NCI-H146 treated with DMSO at 0.1 percent for 48 hours (cell line): ENCODE measurements around the gene PDGFC.

Experiments
- DNase-seq: peaks from one replicate; lab custom pipeline; 2025; ENCODE audit not compliant: unreplicated experiment; lab: John Stamatoyannopoulos, UW

Gene PDGFC

DNA sequence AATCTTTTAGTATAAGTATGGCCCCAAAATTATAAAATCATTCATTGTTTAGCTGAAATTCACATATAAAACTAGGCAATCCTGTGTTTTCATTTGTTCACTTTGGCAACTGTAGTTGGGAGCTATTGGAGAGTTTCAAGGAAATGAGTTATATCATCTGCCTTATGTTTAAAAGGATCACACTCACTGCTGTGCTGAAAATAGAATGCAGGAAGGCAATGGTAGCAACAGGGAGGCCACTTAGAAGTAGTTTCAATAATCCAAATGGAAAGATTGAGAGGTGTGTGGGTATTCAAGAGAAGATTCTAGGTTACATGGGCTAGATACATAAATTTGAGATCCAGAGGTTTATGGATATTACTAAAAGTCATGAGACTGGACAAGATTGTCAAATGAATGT lies 184.9 kb downstream of the PDGFC start:
- no peak for DNase-seq

DNA sequence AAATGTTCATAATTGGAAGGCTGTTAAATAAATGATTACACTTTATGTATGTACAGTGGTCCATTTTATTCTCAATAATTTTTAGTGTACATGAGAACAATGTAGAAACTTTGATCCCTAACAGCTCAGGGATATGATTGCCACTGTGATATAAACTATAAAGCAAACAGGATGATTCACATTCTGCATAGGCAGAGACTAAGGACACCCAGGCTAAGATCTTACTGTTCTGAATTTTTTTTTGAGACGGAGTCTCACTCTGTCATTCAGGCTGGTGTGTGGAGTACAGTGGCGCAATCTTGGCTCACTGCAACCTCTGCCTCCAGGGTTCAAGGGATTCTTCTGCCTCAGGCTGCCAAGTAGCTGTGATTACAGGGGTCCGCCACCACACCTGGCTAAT lies 186.6 kb downstream of the PDGFC start:
- no peak for DNase-seq

DNA sequence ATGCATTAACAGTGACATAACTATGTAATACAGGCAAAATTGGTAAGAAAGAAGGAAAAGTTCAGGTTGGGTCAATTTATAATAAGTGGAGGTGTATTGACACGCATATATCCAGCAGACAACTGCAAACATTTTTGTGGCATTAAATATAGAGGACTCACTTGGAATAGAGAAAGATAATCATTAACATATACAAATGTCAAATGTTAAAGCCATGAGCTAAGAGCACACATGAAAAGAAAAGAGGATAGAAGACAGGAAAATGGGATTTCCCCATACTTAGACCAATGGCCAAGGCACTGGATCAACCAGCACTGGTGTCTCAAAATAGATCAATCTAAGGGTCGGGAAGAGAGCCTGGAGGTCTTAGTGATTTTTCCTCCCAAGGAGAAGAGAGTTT lies 187.6 kb downstream of the PDGFC start:
- no peak for DNase-seq

DNA sequence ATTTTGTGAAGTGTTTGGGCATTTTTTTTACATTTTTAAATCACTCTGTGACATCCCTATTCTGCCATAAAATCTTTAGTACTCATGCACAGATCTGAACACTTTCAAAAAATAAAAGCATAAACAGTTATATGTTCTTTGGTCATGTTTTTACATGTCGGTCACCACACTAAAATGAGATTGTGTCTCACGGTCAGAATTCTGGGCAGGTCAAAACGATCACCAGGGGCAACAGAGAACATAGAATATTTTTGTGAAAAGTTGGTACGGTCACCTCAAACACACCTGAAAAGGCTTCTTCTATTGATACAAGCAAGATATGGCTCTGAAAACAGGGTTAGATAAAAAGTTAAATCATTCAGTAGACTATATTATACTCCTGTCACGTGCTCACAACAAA lies 189.1 kb downstream of the PDGFC start:
- DNase-seq = no peak

DNA sequence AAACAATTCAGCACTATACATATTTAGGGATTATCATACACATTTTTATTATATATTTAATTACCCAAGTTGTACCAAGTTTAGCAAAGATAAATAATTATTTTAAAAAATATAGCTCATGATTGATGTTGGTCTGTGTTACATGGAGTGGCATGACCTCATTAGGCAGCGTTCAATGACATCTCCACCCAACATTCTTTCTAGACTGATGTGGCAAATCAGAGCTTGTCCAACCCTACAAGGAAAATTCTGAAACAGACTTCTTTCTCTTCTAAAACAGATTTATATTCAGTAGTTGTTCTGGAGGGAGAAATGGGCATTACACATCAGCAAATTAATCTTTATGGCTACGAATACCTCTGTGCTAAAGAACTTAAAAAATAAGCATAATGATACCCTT lies 189.7 kb downstream of the PDGFC start:
- no peak for DNase-seq

DNA sequence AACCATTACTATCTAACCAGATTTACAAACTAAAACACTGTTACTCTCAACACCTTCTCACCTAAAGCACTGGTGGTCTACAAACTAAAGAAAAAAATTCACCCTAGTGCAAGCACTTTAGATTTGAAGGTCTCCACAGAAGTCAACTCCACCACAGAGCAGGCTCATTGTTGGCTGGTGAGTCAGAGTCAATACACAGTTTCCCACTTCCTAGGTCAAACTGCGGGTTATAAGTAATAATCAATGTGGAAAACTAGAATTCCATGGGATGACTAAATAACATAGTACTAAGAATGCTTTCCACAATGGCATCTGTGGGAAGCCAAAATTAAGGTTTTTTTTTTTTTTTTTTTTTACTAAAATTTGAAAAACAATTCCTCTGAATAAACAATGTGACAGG lies 191.8 kb downstream of the PDGFC start:
- DNase-seq = no peak

DNA sequence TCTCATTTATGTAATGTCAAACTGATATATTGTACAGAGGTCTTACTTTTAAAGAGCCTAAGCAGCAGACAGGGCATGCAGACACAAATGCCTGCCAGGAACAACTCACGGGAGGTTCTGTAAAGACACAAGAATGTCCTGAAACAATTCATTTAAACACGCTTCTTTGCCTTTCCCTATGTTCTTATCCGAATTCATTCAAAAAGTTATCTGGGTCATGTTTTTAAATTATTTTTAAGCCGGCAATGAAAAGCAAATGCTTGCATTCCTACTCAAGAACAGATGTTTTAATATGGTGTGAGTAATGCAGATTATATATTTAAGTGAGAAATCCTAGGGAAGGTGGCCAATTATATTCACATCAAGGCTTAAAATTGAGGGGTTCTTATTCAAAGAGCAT lies 192.6 kb downstream of the PDGFC start:
- DNase-seq = no peak

DNA sequence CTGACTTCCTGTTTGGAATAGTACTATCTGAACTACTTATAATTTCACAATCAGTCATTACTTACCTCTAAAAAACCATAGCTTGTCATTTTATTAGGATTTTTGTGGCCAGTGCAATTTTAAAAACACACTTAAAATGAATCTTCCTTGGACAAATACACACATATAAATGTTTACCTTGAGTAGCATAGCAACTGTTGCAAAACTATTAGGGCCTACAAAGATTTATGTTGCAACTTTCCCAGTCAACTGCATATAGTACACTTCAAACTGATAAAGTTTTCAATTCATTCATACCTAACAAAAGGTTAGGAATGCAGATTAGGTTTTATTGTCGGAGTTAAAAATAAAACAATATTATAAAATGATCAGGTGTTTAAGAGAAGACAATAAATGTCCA lies 193.0 kb downstream of the PDGFC start:
- DNase-seq = no peak

DNA sequence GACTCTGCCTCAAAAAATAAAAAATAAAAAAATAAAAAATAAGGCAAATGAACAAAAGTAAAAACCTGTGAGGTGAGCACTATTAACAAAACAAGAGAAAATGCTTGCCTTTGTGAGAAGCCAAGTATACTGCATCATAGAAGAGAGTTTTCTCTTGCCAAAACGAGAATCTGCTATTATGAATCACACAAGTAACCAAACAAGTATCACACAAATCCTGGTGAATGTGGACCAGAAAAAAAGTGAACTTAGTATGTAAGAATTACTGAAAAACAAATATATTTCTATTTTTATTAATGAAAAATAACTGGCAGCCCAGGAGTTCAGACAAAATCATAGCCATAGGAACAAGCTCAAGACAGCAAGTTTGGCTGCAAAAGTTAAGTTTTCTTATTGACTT lies 193.5 kb downstream of the PDGFC start:
- no peak for DNase-seq

DNA sequence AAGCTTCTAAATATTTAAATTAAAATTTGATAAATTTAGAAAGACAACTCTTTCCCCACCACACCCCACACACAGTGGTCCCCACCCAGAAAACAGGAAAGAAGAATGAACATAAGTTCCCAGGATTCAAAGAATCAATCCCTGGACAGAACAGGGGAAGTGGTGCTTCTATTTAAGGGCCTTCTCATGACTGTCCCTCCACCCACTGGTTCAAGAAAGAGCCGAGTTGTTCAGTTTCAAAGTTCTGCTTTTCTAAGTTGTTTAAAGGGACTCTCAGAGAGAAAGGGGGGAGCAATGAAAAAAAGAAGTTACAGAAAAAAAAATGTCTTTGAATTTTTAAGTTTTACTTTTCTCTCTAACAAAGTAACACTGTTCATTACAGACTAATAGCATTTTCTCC lies 195.8 kb downstream of the PDGFC start:
- no peak for DNase-seq

DNA sequence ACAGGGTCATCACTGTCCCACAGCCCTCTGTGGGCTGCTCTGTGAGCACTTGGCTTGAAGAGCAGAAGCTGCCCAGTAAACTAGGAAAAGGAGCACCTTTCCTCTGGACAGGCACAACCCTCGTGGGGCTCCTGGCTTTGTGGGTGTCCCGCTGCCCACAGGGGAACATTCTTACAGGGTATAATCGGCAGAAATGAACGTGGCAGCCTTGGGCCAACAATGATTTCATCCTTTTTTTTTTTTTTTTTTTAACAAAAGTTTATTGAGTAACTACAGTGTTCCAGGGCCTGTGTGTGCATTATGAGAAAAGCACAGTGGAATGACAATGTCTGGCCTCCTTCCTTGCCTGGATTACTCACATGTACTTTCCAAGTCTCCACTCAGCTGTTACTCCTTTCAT lies 197.2 kb downstream of the PDGFC start:
- no peak for DNase-seq

DNA sequence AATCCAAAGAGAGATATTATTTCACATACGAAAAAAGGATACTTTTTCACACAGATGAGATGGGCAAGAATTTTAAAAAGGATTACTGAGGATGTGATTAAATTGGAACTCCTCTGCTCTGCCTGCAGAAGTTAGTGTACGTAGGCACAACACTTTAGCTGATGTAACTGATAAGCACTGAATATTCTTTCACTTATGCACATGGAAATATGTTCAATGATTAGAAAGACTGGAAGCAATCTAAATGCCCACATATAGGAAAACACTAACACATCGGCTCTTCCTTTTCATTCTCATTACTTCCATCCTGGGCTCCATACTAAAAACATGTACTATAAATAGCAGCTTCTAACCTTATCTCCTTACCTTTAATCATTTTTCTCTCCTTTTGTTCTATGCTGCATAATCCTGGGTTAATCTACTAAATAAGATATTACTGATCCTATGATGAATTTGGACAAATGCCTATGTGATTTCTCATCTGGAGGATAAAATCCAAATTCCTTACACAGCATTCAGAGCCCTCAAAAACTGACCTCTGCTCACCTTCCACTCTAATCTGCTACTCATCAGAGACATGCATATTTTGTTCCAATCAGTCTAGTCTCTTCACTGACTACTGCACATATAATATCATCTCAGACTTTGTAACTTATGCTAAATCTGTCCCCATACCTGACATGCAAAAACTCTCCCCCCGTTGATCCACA lies 197.8 kb downstream of the PDGFC start:
- no peak for DNase-seq

DNA sequence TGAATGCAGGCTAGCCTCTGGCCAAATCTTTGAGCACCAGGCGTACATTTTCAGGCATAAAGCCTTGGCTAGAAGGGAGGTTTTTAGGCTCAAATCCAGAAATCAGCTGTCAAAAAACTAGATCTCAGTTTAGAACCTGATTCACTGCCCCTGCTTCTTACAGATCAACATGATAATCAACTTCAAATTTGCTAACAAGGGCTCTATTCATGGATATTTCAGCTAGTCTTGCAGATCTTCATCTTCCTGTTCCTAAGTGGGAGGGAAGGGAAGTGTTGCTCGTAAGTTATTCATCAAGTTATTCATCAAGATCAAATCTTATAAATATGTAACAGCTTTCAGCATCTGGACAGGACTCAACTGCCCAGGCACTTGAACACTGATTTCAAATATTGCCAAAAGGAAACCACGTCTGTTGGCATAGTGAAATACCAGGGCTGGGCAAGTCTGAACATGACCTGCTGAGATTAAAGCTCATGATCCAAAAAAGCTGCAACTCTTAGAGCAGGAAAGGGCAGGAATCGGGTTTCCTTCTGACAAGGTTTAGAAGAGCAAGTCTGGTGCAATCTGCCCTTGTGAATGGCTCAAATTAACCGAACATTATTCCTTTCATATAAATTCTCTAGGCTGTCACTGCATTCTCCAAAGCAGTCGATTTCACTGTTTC lies 200.3 kb downstream of the PDGFC start:
- peak; percentile 17 for DNase-seq

DNA sequence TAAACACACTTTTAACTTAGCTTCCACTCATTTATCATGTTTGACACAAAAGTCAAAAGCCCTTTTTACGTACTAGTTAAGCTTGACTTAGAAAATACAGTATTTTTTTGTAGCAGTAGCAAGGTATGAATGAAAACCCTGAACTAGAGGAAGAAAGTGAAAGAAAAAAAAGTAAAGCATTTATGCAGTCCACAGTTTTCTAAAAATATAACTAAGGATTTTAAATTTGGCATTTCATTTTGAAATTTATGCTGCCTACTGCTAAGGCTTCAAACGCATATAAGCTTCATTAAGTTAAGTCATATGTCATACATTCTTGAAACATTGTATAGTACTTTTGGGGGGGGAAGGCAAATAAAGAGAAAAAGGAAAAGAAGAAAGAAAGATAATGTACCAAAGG lies 201.5 kb downstream of the PDGFC start:
- no peak for DNase-seq

DNA sequence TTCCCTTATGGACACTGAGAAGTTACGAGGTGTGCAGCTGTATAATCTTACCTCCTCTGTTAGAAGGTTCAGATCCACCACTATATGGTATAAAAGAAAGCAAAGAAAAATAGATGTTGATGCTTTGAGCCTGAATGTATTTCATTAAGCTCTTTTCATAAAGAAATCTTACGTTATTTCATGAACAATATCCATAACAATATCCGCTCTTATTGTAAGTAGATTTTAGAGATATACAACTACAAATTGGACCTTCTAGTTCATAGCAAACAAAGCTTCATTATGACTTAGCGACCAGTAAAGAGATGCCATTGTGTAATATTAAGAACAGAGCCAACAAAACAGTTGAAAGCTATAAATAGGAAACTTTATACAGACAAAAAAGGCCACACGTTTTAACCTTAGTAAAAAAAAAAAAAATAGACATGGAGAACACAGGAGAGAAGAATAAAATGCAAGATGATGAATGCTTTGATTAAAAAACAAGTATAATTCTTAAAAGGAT lies 203.6 kb downstream of the PDGFC start:
- no peak for DNase-seq

DNA sequence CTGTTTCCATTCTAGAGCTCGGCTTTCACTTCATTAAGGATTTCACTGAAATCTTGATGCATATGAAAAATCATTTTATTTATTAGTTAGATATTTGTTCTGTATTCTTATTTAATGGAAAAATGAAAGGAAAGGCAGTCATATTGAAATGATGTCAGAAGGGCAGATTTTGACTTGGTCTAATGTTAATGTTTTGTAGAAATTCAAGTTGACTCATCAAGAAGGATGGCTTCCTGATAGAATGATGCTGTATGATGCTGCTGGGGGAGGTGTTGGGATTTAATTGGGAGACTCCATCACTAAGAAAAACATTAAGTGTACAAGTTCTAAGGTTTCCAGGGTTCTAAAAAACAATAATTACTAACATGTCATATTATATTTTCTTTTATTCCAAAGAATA lies 204.8 kb downstream of the PDGFC start:
- no peak for DNase-seq

DNA sequence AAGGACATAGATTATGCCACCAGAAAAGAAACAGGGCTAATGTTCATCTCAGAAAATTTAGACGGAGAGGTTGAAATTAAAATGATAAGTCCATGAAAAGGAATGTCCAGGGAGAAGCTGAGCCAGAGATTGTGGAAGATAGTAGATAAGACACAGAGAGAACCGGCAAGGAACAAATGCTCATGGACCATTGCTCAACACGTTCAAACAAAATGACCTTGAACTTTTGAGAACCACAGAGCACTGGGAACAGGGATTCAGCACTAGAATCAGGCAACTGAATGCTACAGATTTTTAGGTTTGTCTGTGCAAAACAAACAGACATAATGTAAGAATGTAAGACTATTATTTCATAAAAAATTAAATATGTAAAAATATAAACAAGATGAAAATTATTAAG lies 206.3 kb downstream of the PDGFC start:
- DNase-seq = no peak

DNA sequence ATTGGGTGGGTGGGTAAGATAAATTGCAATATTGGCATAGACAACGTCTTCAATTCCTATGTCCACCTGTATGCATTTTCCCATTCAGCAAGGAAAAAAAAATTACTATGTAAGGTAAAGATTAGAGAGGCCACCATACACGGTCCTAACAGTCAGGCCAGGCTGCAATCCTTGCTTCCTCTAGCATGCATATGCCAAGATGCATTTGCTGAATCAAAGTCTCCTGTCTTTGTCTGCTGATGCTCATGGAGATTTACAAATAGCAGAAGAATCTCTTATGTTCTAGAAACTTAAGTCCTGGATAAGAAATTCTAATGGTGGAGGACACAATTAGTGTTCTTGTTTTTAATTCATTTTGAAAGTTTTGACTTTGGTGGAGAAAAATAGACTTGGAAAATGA lies 206.8 kb downstream of the PDGFC start:
- no peak for DNase-seq

DNA sequence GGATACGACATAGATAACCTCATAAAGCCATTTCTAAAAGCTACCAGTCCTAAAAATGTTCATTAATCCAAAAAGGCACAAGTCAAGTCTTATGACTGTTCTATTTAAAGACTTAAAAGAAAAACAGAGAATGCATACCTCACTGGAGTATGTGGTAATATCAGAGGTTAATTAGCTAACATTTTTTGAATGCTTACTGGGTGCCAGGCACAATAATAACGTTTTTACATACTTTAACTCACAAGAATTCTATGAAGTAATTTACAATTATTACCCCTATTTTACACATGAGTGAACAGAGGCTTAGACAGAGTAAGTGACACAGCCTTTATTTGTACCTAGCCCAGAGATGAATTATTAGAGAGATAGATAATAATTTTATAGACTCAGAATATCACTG lies 207.5 kb downstream of the PDGFC start:
- no peak for DNase-seq

DNA sequence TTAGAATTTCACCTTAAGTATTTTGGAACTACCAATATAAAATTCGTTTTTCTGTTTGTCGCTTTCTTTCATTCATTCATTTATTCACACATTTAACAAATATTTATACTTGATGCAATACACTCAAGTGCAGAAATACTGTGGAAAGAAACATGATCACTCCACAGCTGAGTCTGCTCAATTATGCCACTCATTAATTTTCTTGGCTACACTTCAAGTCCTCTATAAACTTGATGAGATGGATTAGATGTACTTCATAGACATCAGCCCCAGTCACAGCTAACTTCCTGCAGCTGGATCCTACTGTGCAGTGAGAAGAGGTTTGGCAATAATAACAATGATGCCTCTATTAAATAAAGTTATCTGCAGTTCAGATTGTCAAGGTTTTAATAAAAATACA lies 208.1 kb downstream of the PDGFC start:
- DNase-seq = no peak

DNA sequence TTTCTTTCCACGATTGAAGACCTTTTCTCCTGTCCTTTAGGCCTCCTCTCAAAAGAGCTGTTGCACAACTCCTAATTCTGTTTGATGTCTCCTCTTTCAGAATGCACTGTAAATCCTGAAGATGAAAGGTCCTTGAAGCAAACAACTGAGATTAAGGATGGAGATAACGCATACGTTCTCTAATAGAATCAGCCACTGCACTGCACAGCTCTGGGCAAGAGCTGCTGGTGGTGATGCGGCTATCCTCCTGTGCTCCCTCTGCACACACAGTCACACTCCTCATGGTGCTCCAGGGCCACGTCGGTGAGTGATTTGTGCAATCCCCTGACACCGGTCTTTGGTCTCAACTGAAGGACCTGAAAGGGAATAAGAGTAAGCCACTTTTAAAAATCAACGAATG lies 208.7 kb downstream of the PDGFC start:
- no peak for DNase-seq

DNA sequence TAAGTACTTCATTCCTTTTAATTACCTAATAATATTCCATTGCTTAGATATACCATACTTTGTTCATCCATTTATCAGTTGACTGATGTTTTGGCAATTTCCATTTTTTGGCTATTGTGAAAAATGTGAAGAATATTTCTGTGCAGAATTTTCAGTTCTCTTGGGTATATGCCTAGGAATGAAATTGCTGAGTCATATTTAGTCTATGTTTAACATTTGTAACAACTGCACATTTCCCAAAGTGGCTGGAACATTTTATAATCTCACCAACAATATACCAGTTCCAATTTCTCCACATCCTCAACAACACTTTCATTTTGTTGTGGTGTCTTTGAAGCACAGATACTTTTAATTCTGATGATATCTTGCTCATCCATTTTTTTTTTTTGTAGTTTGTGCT lies 215.5 kb downstream of the PDGFC start:
- DNase-seq = no peak
